Naive thymus-derived CD4-positive, alpha-beta T cell (primary cell): ENCODE measurements around the gene TOP1. TPM values are rescaled to one million over a fixed set of nuclear protein-coding genes. Genes with fewer than 3 reads are reported as not detected.
A peak's percentile ranks its signal among the peaks of the same experiment; 100 is the strongest.

Experiments
- ATAC-seq: fragments of 150-1000 bp; cut with Tn5 transposase; 2 replicates; pipeline ENCODE4 v1.10.0; 2021; ENCODE audit warnings: mild to moderate bottlenecking, moderate library complexity
- CTCF ChIA-PET: fragments of 350-600 bp; sonication (Branson Sonifier 250); formaldehyde crosslinking; loops from one replicate; lab custom pipeline; 2021; ENCODE audit warnings: antibody characterized with exemption; lab: Charles Lee
- POLR2A ChIA-PET: fragments of 350-600 bp; sonication (Branson Sonifier 250); formaldehyde crosslinking; loops from one replicate; lab custom pipeline; 2021; ENCODE audit warnings: antibody characterized with exemption, inconsistent platforms; lab: Charles Lee
- DNase-seq, 9 donors: peaks; one replicate each; pipeline versions ENCODE4 v3.0.0 to v3.0.0-alpha.2; 2020 to 2022; ENCODE audit warnings: mixed read lengths in 1 of 9
- H3K27ac ChIP-seq: one replicate; pipeline ENCODE4 v1.7.0; 2013; ENCODE audit warnings: mild to moderate bottlenecking, low read depth, low read length, moderate library complexity
- H3K27me3 ChIP-seq, 2 donors: one replicate each; pipeline ENCODE4 v1.7.0; 2013; ENCODE audit warnings: low read length in 2 of 2, mild to moderate bottlenecking in 2 of 2, moderate library complexity in 2 of 2; ENCODE audit not compliant: control insufficient read depth in 2 of 2, insufficient read depth in 2 of 2
- H3K36me3 ChIP-seq, 3 experiments: 1 replicate in 2 of 3; 2 replicates in 1 of 3; pipeline ENCODE4 v1.7.0; 2013; ENCODE audit warnings: low read length in 3 of 3, mild to moderate bottlenecking in 3 of 3, moderate library complexity in 1 of 3; ENCODE audit not compliant: insufficient read depth in 3 of 3, control insufficient read depth in 2 of 3
- H3K4me1 ChIP-seq, 2 donors: one replicate each; pipeline ENCODE4 v1.7.0; 2013; ENCODE audit warnings: low read length in 2 of 2, mild to moderate bottlenecking in 2 of 2, moderate library complexity in 1 of 2; ENCODE audit not compliant: control insufficient read depth in 2 of 2, insufficient read depth in 2 of 2
- H3K4me3 ChIP-seq: 2 replicates; pipeline ENCODE4 v1.7.0; 2013; ENCODE audit warnings: mild to moderate bottlenecking, low read length
- H3K9me3 ChIP-seq, 3 experiments: 1 replicate in 2 of 3; 2 replicates in 1 of 3; pipeline ENCODE4 v1.7.0; 2013; ENCODE audit warnings: low read length in 3 of 3; ENCODE audit not compliant: control insufficient read depth in 2 of 3
- H3K27ac Mint-ChIP-seq, 9 donors: one replicate each; pipeline ENCODE4 v1.8.0; 2020 to 2022; ENCODE audit warnings: mixed read lengths in 9 of 9, mild to moderate bottlenecking in 8 of 9, moderate library complexity in 5 of 9, inconsistent platforms in 2 of 9
- H3K27me3 Mint-ChIP-seq, 5 donors: one replicate each; pipeline ENCODE4 v1.8.0; 2021 to 2022; ENCODE audit warnings: mixed read lengths in 5 of 5, mild to moderate bottlenecking in 1 of 5
- H3K36me3 Mint-ChIP-seq, 5 donors: one replicate each; pipeline ENCODE4 v1.8.0; 2020 to 2022; ENCODE audit warnings: mixed read lengths in 5 of 5, mild to moderate bottlenecking in 3 of 5, inconsistent platforms in 1 of 5
- H3K4me1 Mint-ChIP-seq, 7 donors: one replicate each; pipeline ENCODE4 v1.8.0; 2020 to 2022; ENCODE audit warnings: mixed read lengths in 7 of 7, mild to moderate bottlenecking in 3 of 7, inconsistent platforms in 1 of 7
- H3K4me3 Mint-ChIP-seq, 10 donors: one replicate each; pipeline ENCODE4 v1.8.0; 2020 to 2022; ENCODE audit warnings: mild to moderate bottlenecking in 10 of 10, mixed read lengths in 10 of 10, moderate library complexity in 6 of 10, inconsistent platforms in 2 of 10
- H3K9me3 Mint-ChIP-seq, 11 donors: one replicate each; pipeline ENCODE4 v1.8.0; 2020 to 2022; ENCODE audit warnings: mixed read lengths in 11 of 11, mild to moderate bottlenecking in 4 of 11, inconsistent platforms in 1 of 11, moderate library complexity in 1 of 11
- intact Hi-C, 2 donors: fragments of 100-400 bp; cut with micrococcal nuclease; formaldehyde crosslinking; loops; one replicate each; pipeline ENCODE4 v1.15.1; 2023
- polyA plus RNA-seq, 2 donors: library from polyadenylated mRNA; unstranded; fragments of 300-500 nt; fragmentation: Illumina TruSeq; gene quantifications; one replicate each; pipeline ENCODE4 v1.2.3, GENCODE V29; 2021
- total RNA-seq, 6 experiments: library from RNA in 5 of 6; stranded (reverse) in 5 of 6; gene quantifications; 1 replicate in 5 of 6; 2 replicates in 1 of 6; pipeline ENCODE4 v1.2.3 and lab custom pipeline; 2021 to 2026

Gene TOP1
- total RNA-seq (10 to 100 TPM; 32.0 to 82.8 (median 43.4) TPM), polyA plus RNA-seq (10 to 100 TPM; 10.2 to 13.6 TPM), total RNA-seq (lab: John Stamatoyannopoulos, UW) (132 reads per million, percentile 89 among the genes with 10 or more reads in this experiment)

DNA sequence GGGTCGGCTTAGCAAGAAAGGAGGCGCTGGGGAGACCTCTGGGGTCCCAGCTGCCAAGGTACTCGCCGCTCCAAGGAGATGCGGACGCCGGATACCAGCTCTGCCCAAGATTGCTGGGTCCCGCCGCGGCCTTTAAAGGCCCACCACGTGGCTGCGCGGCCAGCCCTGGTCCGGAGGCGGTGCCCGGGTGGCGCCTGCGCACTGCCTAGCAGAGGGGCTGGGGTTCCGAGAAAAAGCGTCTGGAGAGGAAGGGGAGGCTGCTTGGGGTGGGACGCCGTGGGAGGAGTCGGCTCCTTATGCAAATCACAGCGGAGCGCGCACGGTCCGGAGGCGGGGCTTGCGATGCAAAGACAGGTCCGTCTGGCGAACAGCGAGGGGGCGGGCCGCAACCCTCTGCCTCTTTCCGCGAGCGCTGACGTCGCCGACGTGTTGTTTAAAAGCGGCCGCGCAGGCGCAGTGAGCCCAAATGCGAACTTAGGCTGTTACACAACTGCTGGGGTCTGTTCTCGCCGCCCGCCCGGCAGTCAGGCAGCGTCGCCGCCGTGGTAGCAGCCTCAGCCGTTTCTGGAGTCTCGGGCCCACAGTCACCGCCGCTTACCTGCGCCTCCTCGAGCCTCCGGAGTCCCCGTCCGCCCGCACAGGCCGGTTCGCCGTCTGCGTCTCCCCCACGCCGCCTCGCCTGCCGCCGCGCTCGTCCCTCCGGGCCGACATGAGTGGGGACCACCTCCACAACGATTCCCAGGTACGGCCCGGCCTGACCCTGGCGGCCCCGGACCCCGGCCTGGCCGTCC, at the start of gene TOP1:
TSS of gene TOP1 (plus strand) at position 464 of the 791 bp plus-strand sequence. CDS start at position 710, 246 bp downstream.
- Mint-ChIP-seq H3K4me1 (peaks cover 41 to 52% (median 48%) of the 10 kb centered on the region in 7 donors), H3K9me3 (no peaks in the 10 kb centered on the region), H3K4me3 (peak within 1 kb of the TSS; percentile 79 to 96 (median 94)), H3K36me3 (peaks cover 0 to 18% (median 0%) of the 10 kb centered on the region in 5 donors), H3K27ac (peak within 1 kb of the TSS; percentile 88 to 97 (median 96)), H3K27me3 (no peaks in the 10 kb centered on the region)
- Histone ChIP-seq H3K4me3 (peak within 1 kb of the TSS; percentile 58), H3K36me3 (peaks cover 0 to 10% (median 0%) of the 10 kb centered on the region in 3 experiments), H3K9me3 (no peaks in the 10 kb centered on the region), H3K27me3 (no peaks in the 10 kb centered on the region), H3K4me1 (peaks cover 32 to 38% of the 10 kb centered on the region in 2 donors), H3K27ac (peak within 1 kb of the TSS; percentile 99)
- ChIA-PET POLR2A (interaction anchor here (1.0 to 2.5 kb wide), 7 partner anchors 10 to 129 kb away, joined by 3 to 11 read pairs (median 5); no protein-coding TSS in a partner anchor), CTCF (interaction anchor here (1.0 kb wide), 1 partner anchor 38 kb away, joined by 4 read pairs; no protein-coding TSS in a partner anchor)
- ATAC-seq (peak; percentile 99), DNase-seq (peak; percentile 98 to 100 (median 99))
- intact Hi-C loops: loop anchor here (1.0 to 2.0 kb wide), 13 partner anchors 13 to 590 kb away; partner anchors contain the start of genes PLCG1 (in 2 of the 2), ZHX3 (in 2 of the 2), CHD6 (in 1 of the 2) and LPIN3 (in 1 of the 2)

DNA sequence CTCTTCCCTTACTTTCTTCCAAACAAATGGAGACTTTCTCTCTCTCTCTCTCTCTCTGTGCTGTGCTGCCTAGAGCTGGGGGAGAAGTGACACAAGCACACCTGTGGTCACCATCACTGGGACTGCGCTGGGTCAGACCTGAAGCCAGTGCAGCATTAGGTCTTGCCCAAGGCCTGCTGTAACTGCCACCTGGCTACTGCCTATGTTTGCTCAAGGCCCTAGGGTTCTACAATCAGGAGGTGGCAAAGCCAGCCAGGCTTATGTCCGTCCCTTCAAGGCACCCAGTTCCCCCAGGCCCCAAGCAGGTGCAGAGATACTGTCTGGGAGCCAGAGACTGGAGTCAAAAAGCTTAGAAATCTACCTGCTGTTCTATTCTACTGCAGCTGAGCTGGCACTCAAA, 49.4 kb upstream of the TOP1 start:
- H3K4me3 ChIP-seq: no peak overlapping the region
- H3K4me1 Mint-ChIP-seq: no peaks in the 10 kb centered on the region
- intact Hi-C loops: no loop called here
- peaks cover 15 to 44% (median 24%) of the 10 kb centered on the region in 5 donors for H3K27me3 Mint-ChIP-seq
- H3K27ac ChIP-seq: no peak overlapping the region
- no peaks in the 10 kb centered on the region for H3K27me3 ChIP-seq
- H3K9me3 ChIP-seq: peaks cover 0 to 4% (median 0%) of the 10 kb centered on the region in 3 experiments
- peaks cover 6 to 20% (median 16%) of the 10 kb centered on the region in 5 donors for H3K36me3 Mint-ChIP-seq
- DNase-seq: no peak
- no peaks in the 10 kb centered on the region for H3K4me1 ChIP-seq
- ChIA-PET CTCF (interaction anchor here (1.0 kb wide), 1 partner anchor 113 kb away, joined by 3 read pairs; no protein-coding TSS in a partner anchor), POLR2A (no interaction called here)
- H3K4me3 Mint-ChIP-seq: no peak overlapping the region
- ATAC-seq: no peak
- H3K36me3 ChIP-seq: no peaks in the 10 kb centered on the region
- no peak overlapping the region for H3K27ac Mint-ChIP-seq
- peaks cover 9 to 24% (median 19%) of the 10 kb centered on the region in 11 donors for H3K9me3 Mint-ChIP-seq

DNA sequence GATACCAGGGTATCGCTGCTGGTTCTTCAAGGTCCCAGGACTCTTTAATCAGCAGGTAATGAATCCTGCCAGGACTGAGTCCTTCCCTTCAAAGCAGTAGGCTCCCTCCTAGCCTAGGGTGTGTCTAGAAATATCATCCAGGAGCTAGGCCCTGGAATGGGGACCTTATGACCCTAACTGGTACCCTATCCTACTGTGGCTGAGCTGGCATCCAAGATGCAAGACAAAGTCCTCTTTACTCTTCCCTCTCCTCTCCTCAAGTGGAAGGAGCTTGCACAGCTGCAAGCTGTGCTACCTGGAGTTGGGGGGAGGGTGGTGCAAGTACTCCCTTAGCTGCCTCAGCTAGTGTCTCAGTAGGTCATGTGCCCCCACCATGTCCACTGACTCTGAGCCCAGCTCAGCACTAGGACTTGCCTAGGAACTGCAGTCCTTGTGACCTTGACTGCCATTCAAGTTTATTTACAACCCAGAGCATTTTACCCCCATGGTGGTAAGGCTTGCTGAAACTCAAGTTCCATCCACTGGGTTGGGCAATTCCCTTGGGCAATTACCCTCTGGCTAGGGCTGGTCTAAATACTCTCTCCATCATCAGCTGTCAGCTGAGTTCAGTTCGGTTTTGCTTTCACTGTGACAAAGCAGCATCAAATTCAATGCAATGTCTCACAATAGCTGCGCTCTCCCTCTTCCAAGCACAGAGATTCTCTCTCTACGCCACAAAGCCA, 48.4 kb upstream of the TOP1 start:
- Histone ChIP-seq H3K4me1 (no peaks in the 10 kb centered on the region), H3K9me3 (peaks cover 0 to 4% (median 0%) of the 10 kb centered on the region in 3 experiments), H3K27me3 (no peaks in the 10 kb centered on the region), H3K36me3 (no peaks in the 10 kb centered on the region), H3K27ac (no peak overlapping the region), H3K4me3 (no peak overlapping the region)
- no peaks in the 10 kb centered on the region for H3K4me1 Mint-ChIP-seq
- CTCF ChIA-PET: interaction anchor here (1.2 to 1.8 kb wide), 2 partner anchors 8 to 11 kb away, joined by 4 to 7 read pairs; no protein-coding TSS in a partner anchor
- no peak overlapping the region for H3K4me3 Mint-ChIP-seq
- POLR2A ChIA-PET: no interaction called here
- no peak for DNase-seq
- peaks cover 15 to 33% (median 23%) of the 10 kb centered on the region in 5 donors for H3K27me3 Mint-ChIP-seq
- H3K9me3 Mint-ChIP-seq: peaks cover 9 to 24% (median 19%) of the 10 kb centered on the region in 11 donors
- peak overlapping the region in 1 of 9 donors; percentile 6 for H3K27ac Mint-ChIP-seq
- intact Hi-C loops: no loop called here
- no peak for ATAC-seq
- H3K36me3 Mint-ChIP-seq: peaks cover 6 to 20% (median 16%) of the 10 kb centered on the region in 5 donors

DNA sequence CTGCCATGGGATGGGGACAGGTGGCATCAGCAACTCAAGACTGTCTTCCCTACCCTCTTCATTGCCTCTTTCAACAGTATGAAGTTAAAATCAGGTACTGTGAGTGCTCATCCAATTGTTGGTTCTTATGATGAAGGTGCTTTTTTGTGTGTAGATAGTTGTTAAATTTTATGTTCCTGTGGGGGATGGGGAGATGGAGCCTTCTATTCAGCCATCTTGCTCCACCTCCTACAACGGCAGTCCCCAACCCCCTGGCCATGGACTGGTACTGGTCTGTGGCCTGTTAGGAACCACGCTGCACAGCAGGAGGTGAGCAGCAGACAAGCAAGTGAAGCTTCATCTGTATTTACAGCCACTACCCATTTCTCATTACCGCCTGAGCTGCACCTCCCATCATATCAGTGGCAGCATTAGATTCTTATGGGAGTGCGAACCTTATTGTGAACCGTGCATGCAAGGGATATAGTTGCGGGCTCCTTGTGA, 47.8 kb upstream of the TOP1 start:
- H3K9me3 Mint-ChIP-seq: peaks cover 9 to 24% (median 19%) of the 10 kb centered on the region in 11 donors
- no peaks in the 10 kb centered on the region for H3K36me3 ChIP-seq
- H3K9me3 ChIP-seq: peaks cover 0 to 4% (median 0%) of the 10 kb centered on the region in 3 experiments
- H3K4me3 ChIP-seq: no peak overlapping the region
- peaks cover 0 to 3% (median 0%) of the 10 kb centered on the region in 7 donors for H3K4me1 Mint-ChIP-seq
- H3K36me3 Mint-ChIP-seq: peaks cover 6 to 20% (median 16%) of the 10 kb centered on the region in 5 donors
- CTCF ChIA-PET: interaction anchor here (1.2 to 1.8 kb wide), 2 partner anchors 9 to 10 kb away, joined by 4 to 7 read pairs; no protein-coding TSS in a partner anchor
- DNase-seq (no peak), ATAC-seq (no peak)
- intact Hi-C loops: no loop called here
- no peaks in the 10 kb centered on the region for H3K27me3 ChIP-seq
- no peaks in the 10 kb centered on the region for H3K4me1 ChIP-seq
- no peak overlapping the region for H3K4me3 Mint-ChIP-seq
- H3K27ac ChIP-seq: no peak overlapping the region
- H3K27me3 Mint-ChIP-seq: peaks cover 15 to 27% (median 19%) of the 10 kb centered on the region in 5 donors
- peak overlapping the region in 1 of 9 donors; percentile 6 for H3K27ac Mint-ChIP-seq
- POLR2A ChIA-PET: no interaction called here

DNA sequence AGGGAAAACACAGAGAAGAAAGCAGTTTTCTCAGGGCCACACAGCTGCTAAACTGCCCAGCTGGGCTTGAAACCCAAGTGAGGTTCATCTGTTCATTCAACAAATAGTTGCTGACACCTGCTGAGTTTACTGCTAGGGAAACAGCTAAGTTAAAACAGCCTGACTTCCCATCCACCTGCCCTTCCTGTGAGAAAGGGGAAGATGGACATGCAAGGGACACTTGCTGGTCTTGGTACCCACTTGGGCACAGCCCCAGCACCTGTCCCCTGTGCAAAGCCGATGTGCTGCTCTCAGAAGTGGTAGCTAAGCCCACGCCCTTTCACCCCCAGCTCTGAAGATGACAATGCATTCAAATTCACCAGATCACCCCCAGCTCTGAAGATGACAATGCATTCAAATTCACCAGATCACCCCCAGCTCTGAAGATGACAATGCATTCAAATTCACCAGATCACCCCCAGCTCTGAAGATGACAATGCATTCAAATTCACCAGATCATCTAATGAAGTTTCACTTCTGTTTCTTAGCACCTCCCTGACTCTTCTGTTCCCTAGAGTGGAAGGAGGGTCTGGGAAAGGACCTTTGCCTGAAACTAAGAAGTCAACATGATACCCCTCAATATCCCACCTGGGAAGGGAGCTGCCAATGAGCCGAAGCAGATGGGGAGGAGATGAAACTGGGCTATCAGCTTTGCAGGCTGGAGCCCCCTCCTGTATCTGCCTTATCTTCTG, 46.0 kb upstream of the TOP1 start:
- Histone ChIP-seq H3K36me3 (no peaks in the 10 kb centered on the region), H3K27ac (no peak overlapping the region), H3K27me3 (no peaks in the 10 kb centered on the region), H3K4me1 (peaks cover 0 to 12% of the 10 kb centered on the region in 2 donors), H3K9me3 (peaks cover 0 to 4% (median 0%) of the 10 kb centered on the region in 3 experiments), H3K4me3 (no peak overlapping the region)
- ChIA-PET POLR2A (interaction anchor here (0.7 kb wide), 1 partner anchor 118 kb away, joined by 3 read pairs; no protein-coding TSS in a partner anchor), CTCF (interaction anchor here (0.7 to 1.1 kb wide), 4 partner anchors 8 to 356 kb away, joined by 3 read pairs; no protein-coding TSS in a partner anchor)
- peaks cover 3 to 13% (median 7%) of the 10 kb centered on the region in 5 donors for H3K36me3 Mint-ChIP-seq
- DNase-seq (no peak), ATAC-seq (peak; percentile 14)
- H3K9me3 Mint-ChIP-seq: peaks cover 3 to 16% (median 10%) of the 10 kb centered on the region in 11 donors
- no peak overlapping the region for H3K4me3 Mint-ChIP-seq
- intact Hi-C loops: no loop called here
- H3K27ac Mint-ChIP-seq: no peak overlapping the region
- H3K4me1 Mint-ChIP-seq: peaks cover 4 to 18% (median 11%) of the 10 kb centered on the region in 7 donors
- H3K27me3 Mint-ChIP-seq: peaks cover 7 to 13% (median 8%) of the 10 kb centered on the region in 5 donors
